Mucosa of stomach (tissue), 1 donor: ENCODE measurements around the gene SELENOM.

Experiments used
- H3K27me3 ChIP-seq: one replicate; pipeline ENCODE4 v1.7.0; 2013; ENCODE audit warnings: mild to moderate bottlenecking, low read length; ENCODE audit not compliant: control insufficient read depth, insufficient read depth
- H3K36me3 ChIP-seq: one replicate; pipeline ENCODE4 v1.7.0; 2013; ENCODE audit warnings: low read length; ENCODE audit not compliant: control insufficient read depth, insufficient read depth
- H3K4me1 ChIP-seq: one replicate; pipeline ENCODE4 v1.7.0; 2013; ENCODE audit warnings: mild to moderate bottlenecking, low read length; ENCODE audit not compliant: control insufficient read depth, insufficient read depth
- H3K4me3 ChIP-seq: one replicate; pipeline ENCODE4 v1.7.0; 2013; ENCODE audit warnings: low read length
- H3K9ac ChIP-seq: one replicate; pipeline ENCODE4 v1.7.0; 2013; ENCODE audit warnings: mild to moderate bottlenecking, low read length, moderate library complexity
- H3K9me3 ChIP-seq: one replicate; pipeline ENCODE4 v1.7.0; 2013; ENCODE audit warnings: mild to moderate bottlenecking, low read length, moderate library complexity; ENCODE audit not compliant: control insufficient read depth
- donor health status: Pancreatic carcinoma.

SELENOM gene

GRCh38 chr22:31128156-31128555 is 20.8 kb upstream of the SELENOM start:
- H3K9ac ChIP-seq: no peak overlapping the region
- no peaks in the 10 kb centered on the region for H3K36me3 ChIP-seq
- H3K4me3 ChIP-seq: no peak overlapping the region
- no peaks in the 10 kb centered on the region for H3K27me3 ChIP-seq
- no peaks in the 10 kb centered on the region for H3K9me3 ChIP-seq
- H3K4me1 ChIP-seq: peaks cover 17% of the 10 kb centered on the region

GRCh38 chr22:31127181-31127772 is 19.9 kb upstream of the SELENOM start:
- Histone ChIP-seq H3K36me3 (no peaks in the 10 kb centered on the region), H3K4me3 (no peak overlapping the region), H3K27me3 (no peaks in the 10 kb centered on the region), H3K4me1 (peaks cover 24% of the 10 kb centered on the region), H3K9me3 (no peaks in the 10 kb centered on the region), H3K9ac (no peak overlapping the region)

GRCh38 chr22:31126869-31127175 is 19.5 kb upstream of the SELENOM start:
- Histone ChIP-seq H3K36me3 (no peaks in the 10 kb centered on the region), H3K9ac (no peak overlapping the region), H3K9me3 (no peaks in the 10 kb centered on the region), H3K27me3 (no peaks in the 10 kb centered on the region), H3K4me1 (peaks cover 27% of the 10 kb centered on the region), H3K4me3 (no peak overlapping the region)

GRCh38 chr22:31126128-31126868 is 18.9 kb upstream of the SELENOM start:
- no peak overlapping the region for H3K4me3 ChIP-seq
- no peak overlapping the region for H3K9ac ChIP-seq
- no peaks in the 10 kb centered on the region for H3K36me3 ChIP-seq
- no peaks in the 10 kb centered on the region for H3K27me3 ChIP-seq
- no peaks in the 10 kb centered on the region for H3K9me3 ChIP-seq
- peaks cover 23% of the 10 kb centered on the region for H3K4me1 ChIP-seq

GRCh38 chr22:31125521-31126117 is 18.3 kb upstream of the SELENOM start:
- H3K9me3 ChIP-seq: no peaks in the 10 kb centered on the region
- H3K4me1 ChIP-seq: peaks cover 20% of the 10 kb centered on the region
- no peak overlapping the region for H3K4me3 ChIP-seq
- no peaks in the 10 kb centered on the region for H3K27me3 ChIP-seq
- H3K36me3 ChIP-seq: no peaks in the 10 kb centered on the region
- H3K9ac ChIP-seq: no peak overlapping the region

GRCh38 chr22:31124811-31125465 is 17.6 kb upstream of the SELENOM start:
- no peak overlapping the region for H3K9ac ChIP-seq
- H3K4me1 ChIP-seq: peaks cover 20% of the 10 kb centered on the region
- no peaks in the 10 kb centered on the region for H3K27me3 ChIP-seq
- H3K36me3 ChIP-seq: no peaks in the 10 kb centered on the region
- no peak overlapping the region for H3K4me3 ChIP-seq
- no peaks in the 10 kb centered on the region for H3K9me3 ChIP-seq

- Histone ChIP-seq H3K4me3 (no peak overlapping the region), H3K4me1 (peaks cover 20% of the 10 kb centered on the region), H3K27me3 (no peaks in the 10 kb centered on the region), H3K9ac (no peak overlapping the region), H3K9me3 (no peaks in the 10 kb centered on the region), H3K36me3 (no peaks in the 10 kb centered on the region)
Observed at GRCh38 chr22:31124290-31124689, 16.9 kb upstream of the SELENOM start.

GRCh38 chr22:31123292-31123602 is 15.9 kb upstream of the SELENOM start:
- peak overlapping the region; percentile 85 for H3K9ac ChIP-seq
- H3K9me3 ChIP-seq: no peaks in the 10 kb centered on the region
- no peaks in the 10 kb centered on the region for H3K36me3 ChIP-seq
- H3K27me3 ChIP-seq: no peaks in the 10 kb centered on the region
- H3K4me3 ChIP-seq: peak overlapping the region; percentile 73
- H3K4me1 ChIP-seq: peaks cover 20% of the 10 kb centered on the region

- H3K4me3 ChIP-seq: peak within 1 kb of the TSS; percentile 73
- peak within 1 kb of the TSS; percentile 85 for H3K9ac ChIP-seq
- H3K27me3 ChIP-seq: no peaks in the 10 kb centered on the region
- peaks cover 20% of the 10 kb centered on the region for H3K4me1 ChIP-seq
- H3K36me3 ChIP-seq: no peaks in the 10 kb centered on the region
- H3K9me3 ChIP-seq: no peaks in the 10 kb centered on the region
Observed at GRCh38 chr22:31122532-31123291, 15.3 kb upstream of the SELENOM start, which contains the start of gene INPP5J. Gene INPP5J, plus strand, starts transcription at chr22:31122966. Its CDS starts 49 bp downstream, at chr22:31123015.

GRCh38 chr22:31122196-31122531 is 14.8 kb upstream of the SELENOM start:
- peaks cover 20% of the 10 kb centered on the region for H3K4me1 ChIP-seq
- H3K9ac ChIP-seq: peak overlapping the region; percentile 85
- no peaks in the 10 kb centered on the region for H3K36me3 ChIP-seq
- H3K9me3 ChIP-seq: no peaks in the 10 kb centered on the region
- H3K27me3 ChIP-seq: no peaks in the 10 kb centered on the region
- H3K4me3 ChIP-seq: no peak overlapping the region

- no peaks in the 10 kb centered on the region for H3K9me3 ChIP-seq
- no peak overlapping the region for H3K9ac ChIP-seq
Observed at GRCh38 chr22:31121403-31121802, 14.0 kb upstream of the SELENOM start.

GRCh38 chr22:31120642-31121041 is 13.3 kb upstream of the SELENOM start:
- Histone ChIP-seq H3K4me1 (peaks cover 20% of the 10 kb centered on the region), H3K4me3 (no peak overlapping the region), H3K9ac (no peak overlapping the region), H3K27me3 (no peaks in the 10 kb centered on the region), H3K9me3 (no peaks in the 10 kb centered on the region), H3K36me3 (no peaks in the 10 kb centered on the region)

More at GRCh38 chr22:31121403-31121802, 14.0 kb upstream of the SELENOM start:
- Histone ChIP-seq H3K4me3 (no peak overlapping the region), H3K4me1 (peaks cover 20% of the 10 kb centered on the region), H3K36me3 (no peaks in the 10 kb centered on the region), H3K27me3 (no peaks in the 10 kb centered on the region)
